Esophagus squamous epithelium (tissue), 5 donors: ENCODE measurements around the gene UBR2. TPM values are rescaled to one million over a fixed set of nuclear protein-coding genes. Genes with fewer than 3 reads are reported as not detected.
"Not testable (repeated sequence)": the region's sequence is repeated elsewhere in the genome, so short reads cannot be mapped to it uniquely, and the experiment has no call there.

ENCODE experiments used
- DNase-seq: peaks from one replicate; lab custom pipeline; 2025; lab: John Stamatoyannopoulos, UW
- H3K27ac ChIP-seq, 4 donors: fragments of 200-600 bp; sonication (generic); one replicate each; pipeline ENCODE4 v1.5.1; 2016 to 2019; ENCODE audit warnings: mild to moderate bottlenecking in 1 of 4
- H3K27me3 ChIP-seq, 4 donors: fragments of 200-600 bp; sonication (generic); 1 replicate in 3 of 4; 2 replicates in 1 of 4; pipeline versions ENCODE4 v1.5.1 to v1.6.0; 2017 to 2021; ENCODE audit warnings: antibody characterized with exemption in 1 of 4
- H3K36me3 ChIP-seq, 3 donors: fragments of 200-600 bp; sonication (generic); one replicate each; pipeline ENCODE4 v1.5.1; 2016 to 2019
- H3K4me1 ChIP-seq, 3 donors: fragments of 200-600 bp; sonication (generic); one replicate each; pipeline ENCODE4 v1.5.1; 2017 to 2019
- H3K4me3 ChIP-seq, 4 donors: fragments of 200-600 bp; sonication (generic); 1 replicate in 3 of 4; 2 replicates in 1 of 4; pipeline ENCODE4 v1.5.1; 2016 to 2019; ENCODE audit warnings: mild to moderate bottlenecking in 2 of 4, moderate library complexity in 1 of 4
- H3K9me3 ChIP-seq, 3 donors: fragments of 200-600 bp; sonication (generic); one replicate each; pipeline ENCODE4 v1.5.1; 2016 to 2019
- POLR2A ChIP-seq, 4 donors: fragments of 450-650 bp; IDR thresholded peaks; one replicate each; pipeline ENCODE4 v1.6.1; 2017; ENCODE audit warnings: antibody characterized with exemption in 4 of 4, mild to moderate bottlenecking in 4 of 4, moderate library complexity in 3 of 4
- WGBS, 2 donors: methylation state at CpG; one replicate each; pipeline ENCODE4 v1.1.5; 2018; 5-methylcytosine and 5-hydroxymethylcytosine counted together
- intact Hi-C: fragments of 100-400 bp; cut with DNase I; formaldehyde crosslinking; loops from one replicate; pipeline ENCODE4 v1.15.0; 2022
- total RNA-seq, 4 donors: library from RNA; depleted of rRNA; stranded (reverse); fragments of >200 nt; gene quantifications; one replicate each; pipeline ENCODE4 v1.1.0, GENCODE V29; 2016
- TF ChIP-seq, protein P1 (sequence below), 6 experiments: fragments of 450-650 bp in 4 of 6; fragments of 200-600 bp in 2 of 6; sonication (generic) in 2 of 6; IDR thresholded peaks; one replicate each; pipeline ENCODE4 v1.5.1; 2016 to 2019; ENCODE audit warnings: antibody characterized with exemption in 6 of 6, mild to moderate bottlenecking in 4 of 6, moderate library complexity in 4 of 6
- donor health status: DM: yes; HTN: yes; CAD: no.

The UBR2 gene
- total RNA-seq, 4 donors from 2014 or later, result 14.0 to 25.9 (median 20.4) TPM

- 66 to 74% methylated on average over 5 of the region's 5 CpGs for WGBS, 2 donors
- H3K27ac ChIP-seq, result no peak overlapping the region
- no peak for DNase-seq
- intact Hi-C loops, result loop anchor here (10.0 kb wide), 1 partner anchor 478 kb away; no protein-coding TSS in a partner anchor
- H3K9me3 ChIP-seq, result no peaks in the 10 kb centered on the region
- peaks cover 4 to 14% (median 7%) of the 10 kb centered on the region in 3 donors for H3K4me1 ChIP-seq
- H3K36me3 ChIP-seq, result no peaks in the 10 kb centered on the region
- H3K4me3 ChIP-seq, result no peak overlapping the region
- no peak for TF ChIP-seq POLR2A (IDR thresholded peaks at IDR 0.05)
- TF ChIP-seq, protein P1, sequence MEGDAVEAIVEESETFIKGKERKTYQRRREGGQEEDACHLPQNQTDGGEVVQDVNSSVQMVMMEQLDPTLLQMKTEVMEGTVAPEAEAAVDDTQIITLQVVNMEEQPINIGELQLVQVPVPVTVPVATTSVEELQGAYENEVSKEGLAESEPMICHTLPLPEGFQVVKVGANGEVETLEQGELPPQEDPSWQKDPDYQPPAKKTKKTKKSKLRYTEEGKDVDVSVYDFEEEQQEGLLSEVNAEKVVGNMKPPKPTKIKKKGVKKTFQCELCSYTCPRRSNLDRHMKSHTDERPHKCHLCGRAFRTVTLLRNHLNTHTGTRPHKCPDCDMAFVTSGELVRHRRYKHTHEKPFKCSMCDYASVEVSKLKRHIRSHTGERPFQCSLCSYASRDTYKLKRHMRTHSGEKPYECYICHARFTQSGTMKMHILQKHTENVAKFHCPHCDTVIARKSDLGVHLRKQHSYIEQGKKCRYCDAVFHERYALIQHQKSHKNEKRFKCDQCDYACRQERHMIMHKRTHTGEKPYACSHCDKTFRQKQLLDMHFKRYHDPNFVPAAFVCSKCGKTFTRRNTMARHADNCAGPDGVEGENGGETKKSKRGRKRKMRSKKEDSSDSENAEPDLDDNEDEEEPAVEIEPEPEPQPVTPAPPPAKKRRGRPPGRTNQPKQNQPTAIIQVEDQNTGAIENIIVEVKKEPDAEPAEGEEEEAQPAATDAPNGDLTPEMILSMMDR (IDR thresholded peaks at IDR 0.05), result no peak
- no peaks in the 10 kb centered on the region for H3K27me3 ChIP-seq
These were observed 11.4 kb upstream of the UBR2 start for GRCh38 chr6:42552380-42552779.

GRCh38 chr6:42555477-42556457 lies 8.1 kb upstream of the UBR2 start:
- Histone ChIP-seq H3K4me3 (no peak overlapping the region), H3K9me3 (no peaks in the 10 kb centered on the region), H3K27ac (no peak overlapping the region), H3K4me1 (peaks cover 0 to 5% (median 0%) of the 10 kb centered on the region in 3 donors), H3K36me3 (no peaks in the 10 kb centered on the region), H3K27me3 (no peaks in the 10 kb centered on the region)
- no peak for TF ChIP-seq POLR2A (IDR thresholded peaks at IDR 0.05)
- TF ChIP-seq, protein P1 (IDR thresholded peaks at IDR 0.05), result no peak
- intact Hi-C loops, result loop anchor here (10.0 kb wide), 1 partner anchor 481 kb away; no protein-coding TSS in a partner anchor
- WGBS, 2 donors, result 82 to 94% methylated on average over 4 of the region's 4 CpGs
- DNase-seq, result no peak

DNA sequence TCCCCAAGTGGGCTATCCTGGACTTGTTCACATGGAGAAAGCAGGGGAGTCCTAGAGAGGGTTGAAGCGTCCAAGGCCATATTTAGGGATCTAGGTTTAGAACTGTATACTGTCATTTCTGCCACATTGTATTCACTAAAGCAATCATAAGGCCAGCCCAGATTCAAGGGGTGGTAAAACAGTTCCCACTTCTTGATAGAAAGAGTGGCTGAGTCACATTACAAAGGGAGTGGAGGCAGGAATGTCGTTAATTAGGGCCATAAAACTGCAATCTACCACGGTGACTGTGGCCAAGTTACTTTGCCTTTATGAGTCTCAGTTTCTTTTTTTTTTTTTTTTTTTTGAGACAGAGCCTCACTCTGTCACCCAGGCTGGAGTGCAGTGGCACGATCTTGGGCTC lies 7.4 kb upstream of the UBR2 start:
- Histone ChIP-seq H3K9me3 (no peaks in the 10 kb centered on the region), H3K4me3 (no peak overlapping the region), H3K4me1 (peaks cover 0 to 5% (median 0%) of the 10 kb centered on the region in 3 donors), H3K27me3 (no peaks in the 10 kb centered on the region), H3K36me3 (no peaks in the 10 kb centered on the region), H3K27ac (no peak overlapping the region)
- WGBS, 2 donors, result 76 to 79% methylated on average over 4 of the region's 4 CpGs
- no peak for TF ChIP-seq POLR2A (IDR thresholded peaks at IDR 0.05)
- TF ChIP-seq, protein P1 (IDR thresholded peaks at IDR 0.05), result no peak
- intact Hi-C loops, result loop anchor here (10.0 kb wide), 1 partner anchor 482 kb away; no protein-coding TSS in a partner anchor
- no peak for DNase-seq

GRCh38 chr6:42559276-42559675 lies 4.6 kb upstream of the UBR2 start:
- H3K4me3 ChIP-seq, H3K9me3 ChIP-seq, H3K27me3 ChIP-seq, H3K27ac ChIP-seq, H3K36me3 ChIP-seq, H3K4me1 ChIP-seq, DNase-seq: not testable (repeated sequence)
- WGBS, 2 donors, result 50 to 89% methylated on average over 2 to 6 of the region's 6 CpGs
- intact Hi-C loops, result loop anchor here (10.0 kb wide), 1 partner anchor 484 kb away; no protein-coding TSS in a partner anchor

GRCh38 chr6:42561986-42562385 lies 1.8 kb upstream of the UBR2 start:
- Histone ChIP-seq H3K36me3 (no peaks in the 10 kb centered on the region), H3K9me3 (no peaks in the 10 kb centered on the region), H3K4me3 (no peak overlapping the region), H3K4me1 (peaks cover 0 to 27% (median 12%) of the 10 kb centered on the region in 3 donors), H3K27me3 (no peaks in the 10 kb centered on the region), H3K27ac (no peak overlapping the region)
- intact Hi-C loops, result no loop called here
- 53 to 89% methylated on average over 2 to 3 of the region's 3 CpGs for WGBS, 2 donors
- no peak for TF ChIP-seq POLR2A (IDR thresholded peaks at IDR 0.05)
- TF ChIP-seq, protein P1 (IDR thresholded peaks at IDR 0.05), result no peak
- no peak for DNase-seq
